HCT116 (cell line): ENCODE data around the gene TMEM240. TPM values are rescaled to one million over a fixed set of nuclear protein-coding genes. Genes with fewer than 3 reads are reported as not detected.
"Not testable (repeated sequence)": the region's sequence is repeated elsewhere in the genome, so short reads cannot be mapped to it uniquely, and the experiment has no call there.

Experiments
- ATAC-seq: fragments of 200-7000 bp; cut with Tn5 transposase; 2 replicates; pipeline ENCODE4 v1.9.1; 2020; ENCODE audit warnings: mild to moderate bottlenecking, moderate library complexity
- BruUV-seq: library from RNA; stranded (reverse); fragments of 400-500 nt; replicated peaks from 2 replicates; lab custom pipeline; 2021; lab: Mats Ljungman, UMichigan
- CTCF ChIA-PET: fragments of 300-600 bp; sonication (Branson Sonifier 250); formaldehyde crosslinking; loops from one replicate; lab custom pipeline; 2021; ENCODE audit warnings: antibody characterized with exemption; lab: Charles Lee
- POLR2A ChIA-PET: fragments of 300-600, 350-600 bp; sonication (Branson Sonifier 250); formaldehyde crosslinking; loops from one replicate; lab custom pipeline; 2021; ENCODE audit warnings: antibody characterized with exemption; lab: Charles Lee
- RAD21 ChIA-PET, 2 experiments: fragments of 300-600 bp; sonication (Branson Sonifier 250); formaldehyde crosslinking; loops; one replicate each; lab custom pipeline; 2023; ENCODE audit warnings: low total read pairs in 2 of 2; ENCODE audit not compliant: uncharacterized antibody in 2 of 2, unreplicated experiment in 2 of 2, low non-redundant PET in 1 of 2; lab: Charles Lee
- DNase-seq: peaks from one replicate; pipeline ENCODE4 v3.0.0-alpha.2; 2010; ENCODE audit warnings: low read depth, low spot score
- H2AFZ ChIP-seq: fragments of 200-600 bp; shearing (Covaris generic), sonication (generic); 2 replicates; pipeline ENCODE4 v1.6.1; 2017; ENCODE audit warnings: low read depth, mixed run types, mixed read lengths, antibody characterized with exemption, low read length; ENCODE audit not compliant: poor library complexity, severe bottlenecking
- H3K27ac ChIP-seq: 2 replicates; pipeline ENCODE4 v1.5.1; 2012; ENCODE audit warnings: low read depth, low read length
- H3K27me3 ChIP-seq: fragments of 200-600 bp; sonication (generic); 2 replicates; pipeline ENCODE4 v1.6.1; 2016; ENCODE audit warnings: mixed run types, low read length, mixed read lengths; ENCODE audit not compliant: insufficient read depth
- H3K36me3 ChIP-seq, 2 experiments: fragments of 200-500 bp in 1 of 2; fragments of 200-600 bp in 1 of 2; sonication (Bioruptor generic) in 1 of 2; sonication (generic) in 1 of 2; 2 replicates each; pipeline versions ENCODE4 v1.5.1 to v1.6.1; 2014 to 2016; ENCODE audit warnings: low read length in 2 of 2, inconsistent platforms in 1 of 2, mixed read lengths in 1 of 2, mixed run types in 1 of 2; ENCODE audit not compliant: insufficient read depth in 2 of 2, control insufficient read depth in 1 of 2
- H3K4me1 ChIP-seq, 2 experiments: fragments of 200-600 bp in 1 of 2; sonication (generic) in 1 of 2; 2 replicates each; pipeline versions ENCODE4 v1.5.1 to v1.6.1; 2012 to 2017; ENCODE audit warnings: low read length in 2 of 2, inconsistent platforms in 1 of 2, mild to moderate bottlenecking in 1 of 2, mixed read lengths in 1 of 2, mixed run types in 1 of 2, moderate library complexity in 1 of 2; ENCODE audit not compliant: insufficient read depth in 2 of 2, control insufficient read depth in 1 of 2
- H3K4me2 ChIP-seq: fragments of 200-600 bp; sonication (generic); 2 replicates; pipeline ENCODE4 v1.6.1; 2017; ENCODE audit warnings: mixed run types, low read length, mixed read lengths
- H3K4me3 ChIP-seq, 2 experiments: fragments of 200-600 bp in 1 of 2; sonication (generic) in 1 of 2; replicated peaks in 1 of 2; 2 replicates each; pipeline ENCODE4 v1.5.1; 2011 to 2016; ENCODE audit warnings: low read length in 2 of 2, control low read depth in 1 of 2, low read depth in 1 of 2, mild to moderate bottlenecking in 1 of 2, mixed read lengths in 1 of 2, mixed run types in 1 of 2
- H3K79me2 ChIP-seq: fragments of 200-600 bp; sonication (generic); 2 replicates; pipeline ENCODE4 v1.6.1; 2017; ENCODE audit warnings: mild to moderate bottlenecking, mixed run types, low read length, moderate library complexity, mixed read lengths; ENCODE audit not compliant: insufficient read depth
- H3K9ac ChIP-seq: fragments of 200-600 bp; sonication (generic); 2 replicates; pipeline ENCODE4 v1.6.1; 2016; ENCODE audit warnings: low read length, mixed read lengths
- H3K9me2 ChIP-seq: fragments of 200-600 bp; sonication (generic), shearing (Covaris generic); 2 replicates; pipeline ENCODE4 v1.6.1; 2017; ENCODE audit warnings: mixed run types, mild to moderate bottlenecking, moderate library complexity; ENCODE audit not compliant: insufficient read depth
- H3K9me3 ChIP-seq, 2 experiments: fragments of 200-500 bp in 1 of 2; fragments of 200-600 bp in 1 of 2; sonication (Bioruptor generic) in 1 of 2; sonication (generic) in 1 of 2; 2 replicates each; pipeline ENCODE4 v1.6.1; 2014 to 2017; ENCODE audit warnings: low read length in 2 of 2, mixed read lengths in 2 of 2, inconsistent platforms in 1 of 2, low read depth in 1 of 2, mild to moderate bottlenecking in 1 of 2, mixed run types in 1 of 2, moderate library complexity in 1 of 2; ENCODE audit not compliant: control insufficient read depth in 1 of 2, insufficient read depth in 1 of 2
- H4K20me1 ChIP-seq: fragments of 200-600 bp; sonication (generic), shearing (Covaris generic); 2 replicates; pipeline ENCODE4 v1.6.1; 2017; ENCODE audit warnings: mixed run types, mild to moderate bottlenecking, moderate library complexity; ENCODE audit not compliant: insufficient read depth
- CBX3 ChIP-seq: IDR thresholded peaks from 2 replicates; pipeline ENCODE4 v1.6.1; 2012; ENCODE audit warnings: low read depth
- EGR1 ChIP-seq: IDR thresholded peaks from 2 replicates; pipeline ENCODE4 v1.6.1; 2012; ENCODE audit warnings: low read depth
- ELF1 ChIP-seq: IDR thresholded peaks from 2 replicates; pipeline ENCODE4 v1.6.1; 2012; ENCODE audit warnings: low read depth, borderline replicate concordance
- MAX ChIP-seq: IDR thresholded peaks from 2 replicates; pipeline ENCODE4 v1.6.1; 2012
- POLR2AphosphoS5 ChIP-seq: IDR thresholded peaks from 2 replicates; pipeline ENCODE4 v1.6.1; 2011; ENCODE audit warnings: mild to moderate bottlenecking, low read depth, low read length, moderate library complexity
- SP1 ChIP-seq: IDR thresholded peaks from 2 replicates; pipeline ENCODE4 v1.6.1; 2012; ENCODE audit warnings: low read depth
- SRF ChIP-seq: IDR thresholded peaks from 2 replicates; pipeline ENCODE4 v1.6.1; 2012; ENCODE audit warnings: low read depth
- ZNF274 ChIP-seq: fragments of 200-500 bp; sonication (Bioruptor generic); IDR thresholded peaks from 2 replicates; pipeline ENCODE4 v1.6.1; 2014; ENCODE audit warnings: mild to moderate bottlenecking, low read depth, low read length, inconsistent platforms
- intact Hi-C: fragments of 100-400 bp; cut with micrococcal nuclease; formaldehyde crosslinking; loops from 2 replicates; pipeline ENCODE4 v1.10.0; 2022
- total RNA-seq: library from RNA; stranded (reverse); gene quantifications from one replicate; pipeline ENCODE4 v1.2.1, GENCODE V29; 2021; ENCODE audit not compliant: unreplicated experiment

TMEM240 gene
- total RNA-seq, 1 experiment from 2014 or later: 2.3 TPM

- H3K4me3 ChIP-seq: no peak overlapping the region
- BruUV-seq: no TSS peak
These were observed 19.1 kb downstream of the TMEM240 start for GRCh38 chr1:1521331-1521730.

GRCh38 chr1:1519805-1520505, 20.5 kb downstream of the TMEM240 start:
- Histone ChIP-seq H3K36me3 (peaks cover 7 to 24% of the 10 kb centered on the region in 2 experiments; a peak in 3 of 4 replicates), H3K79me2 (peaks cover 25% of the 10 kb centered on the region)
- H3K4me1 ChIP-seq, H3K27me3 ChIP-seq, POLR2A ChIA-PET, H3K9ac ChIP-seq, H3K9me3 ChIP-seq, BruUV-seq, H3K4me3 ChIP-seq, RAD21 ChIA-PET, H2AFZ ChIP-seq, DNase-seq, intact Hi-C loops, ATAC-seq, H4K20me1 ChIP-seq, H3K27ac ChIP-seq, CTCF ChIA-PET, H3K4me2 ChIP-seq, H3K9me2 ChIP-seq: not testable (repeated sequence)

More at GRCh38 chr1:1521331-1521730, 19.1 kb downstream of the TMEM240 start:
- intact Hi-C loops: no loop called here
- Histone ChIP-seq H3K79me2 (peaks cover 11% of the 10 kb centered on the region; the same call in 1 of the 2 replicates), H3K27me3 (no peaks in the 10 kb centered on the region), H4K20me1 (no peaks in the 10 kb centered on the region), H3K4me2 (no peak overlapping the region), H3K36me3 (peaks cover 10 to 18% of the 10 kb centered on the region in 2 experiments; a peak in 3 of 4 replicates), H2AFZ (no peak overlapping the region), H3K9ac (no peak overlapping the region), H3K9me2 (no peaks in the 10 kb centered on the region), H3K4me1 (no peaks in the 10 kb centered on the region), H3K9me3 (no peaks in the 10 kb centered on the region), H3K27ac (no peak overlapping the region)
- TF ChIP-seq POLR2AphosphoS5: no peak
- no peak for TF ChIP-seq CBX3
- TF ChIP-seq SRF: no peak
- no peak for TF ChIP-seq ZNF274
- TF ChIP-seq SP1: no peak
- TF ChIP-seq EGR1: no peak
- TF ChIP-seq MAX: no peak
- no peak for TF ChIP-seq ELF1
- ATAC-seq (no peak), DNase-seq (no peak)
- ChIA-PET RAD21 (no interaction called here), CTCF (no interaction called here), POLR2A (no interaction called here)

GRCh38 chr1:1518621-1519007, 21.8 kb downstream of the TMEM240 start:
- RAD21 ChIA-PET, ATAC-seq, H3K4me3 ChIP-seq, H3K4me1 ChIP-seq, H4K20me1 ChIP-seq, H3K9ac ChIP-seq, CTCF ChIA-PET, H3K4me2 ChIP-seq, DNase-seq, H3K27ac ChIP-seq, H3K9me2 ChIP-seq, H3K9me3 ChIP-seq, intact Hi-C loops, BruUV-seq, H3K27me3 ChIP-seq, POLR2A ChIA-PET, H2AFZ ChIP-seq: not testable (repeated sequence)
- H3K79me2 ChIP-seq: peaks cover 37% of the 10 kb centered on the region
- peaks cover 7 to 22% of the 10 kb centered on the region in 2 experiments; a peak in 3 of 4 replicates for H3K36me3 ChIP-seq
